ENCODE measurements around the gene ABCB11.
"Not testable (repeated sequence)": the region's sequence is repeated elsewhere in the genome, so short reads cannot be mapped to it uniquely, and the experiment has no call there.

- not testable (repeated sequence) for TF ChIP-seq EZH2 (IDR thresholded peaks at IDR 0.05; ENCODE audit: low read length, unreplicated experiment); CTCF (conservative IDR thresholded peaks at IDR 0.05; ENCODE audit: low read depth, low read length); EZH2phosphoT487 (IDR thresholded peaks at IDR 0.05; ENCODE audit: borderline replicate concordance, low read length)
Observed at GRCh38 chr2:169054575-169054974, 23.5 kb upstream of the ABCB11 start.
